ENCODE data around the gene KLHL30.

The KLHL30 gene

DNA sequence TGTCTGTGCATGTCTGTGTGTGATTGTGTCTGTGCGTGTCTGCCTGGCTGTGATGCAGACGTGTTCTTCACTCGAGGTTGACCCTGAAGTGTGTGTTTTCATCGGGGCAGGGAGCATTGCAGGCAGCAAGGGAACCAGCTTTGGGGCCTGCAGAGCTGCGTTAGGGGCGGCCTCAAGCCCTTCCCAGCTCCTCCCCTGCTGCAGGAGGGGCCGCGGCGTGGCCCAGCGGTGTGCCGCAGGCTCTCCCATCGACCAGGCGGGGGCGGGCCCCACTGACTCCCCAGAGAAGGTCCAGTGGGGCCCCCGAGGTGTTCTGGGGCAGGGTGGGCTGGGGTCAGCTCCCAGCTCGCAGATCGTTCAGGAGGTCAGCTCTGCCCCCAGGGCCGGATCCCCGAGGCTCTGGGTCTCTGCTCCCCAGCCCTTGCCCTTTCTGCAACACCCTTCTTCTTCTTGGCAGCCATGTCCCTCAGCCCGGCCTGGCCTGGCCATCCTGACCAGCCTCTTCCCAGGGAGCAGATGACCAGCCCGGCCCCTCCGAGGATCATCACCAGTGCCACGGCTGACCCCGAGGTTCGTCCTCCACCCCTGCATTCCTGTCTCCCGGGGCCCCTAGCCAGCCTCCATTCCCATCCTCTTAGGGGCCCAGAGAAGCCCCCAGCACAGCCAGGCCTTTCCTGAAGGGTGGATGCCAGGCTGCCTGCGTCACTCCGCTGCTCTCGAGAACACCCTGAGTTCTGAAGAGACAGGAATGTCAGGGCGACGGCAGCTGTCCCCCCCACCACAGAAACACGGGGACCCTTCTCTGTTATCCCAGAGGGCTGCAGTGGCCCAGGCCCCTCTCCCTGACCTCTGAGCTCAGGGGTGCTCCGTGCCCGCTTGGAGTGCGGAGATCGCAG is 11.1 kb upstream of the KLHL30 start:
- no peak overlapping the region for H3K4me3 ChIP-seq (ENCODE audit: low read depth, low read length)
- no peak for TF ChIP-seq CTCF (IDR thresholded peaks at IDR 0.05; ENCODE audit: low read depth, low read length)

DNA sequence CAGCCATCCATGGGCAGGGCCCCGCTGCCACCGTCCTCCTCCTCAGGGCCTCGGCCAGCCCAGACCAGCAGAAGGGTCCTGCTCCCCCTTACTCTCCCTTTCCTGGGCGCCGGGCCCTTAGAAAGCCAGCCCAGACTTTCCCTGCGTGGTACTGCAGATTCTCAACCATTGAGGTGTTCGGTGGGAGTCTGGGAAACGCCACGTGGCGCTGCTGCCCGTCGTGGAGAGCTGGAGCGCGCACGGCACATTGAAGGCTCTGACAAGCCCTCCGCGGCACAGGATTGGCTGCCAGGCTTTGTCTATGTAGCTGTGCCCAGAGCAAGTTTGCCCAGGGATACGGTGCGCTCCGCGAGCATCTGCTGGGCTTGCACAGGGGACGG is 10.4 kb upstream of the KLHL30 start:
- H3K4me3 ChIP-seq (ENCODE audit: low read depth, low read length): no peak overlapping the region

GRCh38 chr2:238128534-238129001 is 9.9 kb upstream of the KLHL30 start:
- no peak overlapping the region for H3K4me3 ChIP-seq (ENCODE audit: low read depth, low read length)
- TF ChIP-seq CTCF (IDR thresholded peaks at IDR 0.05; ENCODE audit: low read depth, low read length): no peak

More for the DNA sequence above, 10.4 kb upstream of the KLHL30 start:
- no peak for TF ChIP-seq CTCF (IDR thresholded peaks at IDR 0.05; ENCODE audit: low read depth, low read length)

- no peak overlapping the region for H3K4me3 ChIP-seq (ENCODE audit: low read depth, low read length)
- TF ChIP-seq CTCF (IDR thresholded peaks at IDR 0.05; ENCODE audit: low read depth, low read length): no peak
Observed at GRCh38 chr2:238129166-238130010, 9.1 kb upstream of the KLHL30 start.

- no peak overlapping the region for H3K4me3 ChIP-seq (ENCODE audit: low read depth, low read length)
- no peak for TF ChIP-seq CTCF (IDR thresholded peaks at IDR 0.05; ENCODE audit: low read depth, low read length)
Observed at GRCh38 chr2:238130111-238130695, 8.3 kb upstream of the KLHL30 start.

DNA sequence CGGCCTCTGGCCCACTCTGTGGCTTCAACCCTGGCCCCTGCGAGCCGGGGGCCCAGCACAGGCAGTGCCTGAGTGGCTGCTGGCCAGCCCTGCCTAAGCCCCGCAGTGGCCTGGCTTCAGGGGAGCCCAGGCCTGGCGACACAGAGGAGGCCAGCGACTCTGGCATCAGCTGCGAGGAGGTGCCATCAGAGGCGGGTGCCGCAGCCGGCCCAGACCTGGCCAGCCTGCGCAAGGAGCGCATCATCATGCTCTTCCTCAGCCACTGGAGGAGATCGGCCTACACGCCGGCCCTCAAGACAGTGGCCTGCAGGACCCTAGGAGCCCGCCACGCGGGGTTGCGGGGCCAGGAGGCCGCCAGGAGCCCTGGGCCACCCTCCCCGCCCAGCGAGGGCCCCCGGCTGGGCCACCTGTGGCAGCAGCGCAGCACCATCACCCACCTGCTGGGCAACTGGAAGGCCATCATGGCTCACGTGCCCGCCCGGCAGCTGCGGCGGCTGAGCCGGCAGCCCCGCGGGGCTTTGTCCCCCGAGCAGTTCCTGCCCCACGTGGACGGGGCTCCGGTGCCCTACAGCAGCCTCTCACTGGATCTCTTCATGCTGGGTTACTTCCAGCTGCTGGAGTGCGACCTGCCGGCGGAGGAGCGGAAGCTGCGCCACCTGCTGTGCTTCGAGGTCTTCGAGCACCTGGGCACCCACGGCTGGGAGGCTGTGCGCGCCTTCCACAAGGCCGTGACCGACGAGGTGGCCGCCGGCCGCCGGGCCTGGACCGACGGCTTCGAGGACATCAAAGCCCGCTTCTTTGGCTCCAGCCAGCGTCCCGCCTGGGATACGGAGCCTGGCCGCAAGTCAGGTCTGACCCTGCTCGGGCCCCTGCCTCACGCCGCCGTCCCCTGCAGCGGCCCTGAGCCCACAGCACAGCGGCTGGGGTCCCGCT is 7.5 kb upstream of the KLHL30 start:
- no peak for TF ChIP-seq CTCF (IDR thresholded peaks at IDR 0.05; ENCODE audit: low read depth, low read length)
- no peak overlapping the region for H3K4me3 ChIP-seq (ENCODE audit: low read depth, low read length)
